ENCODE measurements around the gene SNHG17.

SNHG17 gene

GRCh38 chr20:38424401-38424800, 10.7 kb downstream of the SNHG17 start:
- no peak overlapping the region for H3K4me3 ChIP-seq (ENCODE audit: control insufficient read depth in 1 of 7, extremely low read depth in 1 of 7, insufficient read depth in 4 of 7, low read depth in 2 of 7, low read length in 6 of 7)
- DNase-seq: no peak
- ChIA-PET POLR2A (no interaction called here), CTCF (interaction anchor here (1.3 kb wide), 1 partner anchor 10 kb away, joined by 6 read pairs; the partner anchor contains the start of gene SNHG17)
- H3K36me3 ChIP-seq (ENCODE audit: control insufficient read depth in 4 of 4, insufficient read depth in 4 of 4, low read length in 3 of 4): peaks cover 23 to 99% (median 88%) of the 10 kb centered on the region in 4 experiments
- WGBS (ENCODE audit: insufficient coverage): 100% methylated on average over 1 of the region's 1 CpG
- H3K27me3 ChIP-seq (replicated peaks in 2 of 5; ENCODE audit: control insufficient read depth in 4 of 5, insufficient read depth in 5 of 5, low read length in 4 of 5): no peaks in the 10 kb centered on the region
- H3K4me1 ChIP-seq (ENCODE audit: control extremely low read depth in 1 of 4, control insufficient read depth in 4 of 4, insufficient read depth in 4 of 4, low read length in 3 of 4): no peaks in the 10 kb centered on the region
- no peak overlapping the region for H3K27ac ChIP-seq (ENCODE audit: insufficient read depth in 1 of 2, low read depth in 1 of 2, low read length in 2 of 2, poor library complexity in 1 of 2, severe bottlenecking in 2 of 2)
- H3K9me3 ChIP-seq (ENCODE audit: control extremely low read depth in 1 of 5, control insufficient read depth in 4 of 5, insufficient read depth in 2 of 5, low read depth in 1 of 5, low read length in 4 of 5): no peaks in the 10 kb centered on the region

- Histone ChIP-seq H3K4me1 (ENCODE audit: control extremely low read depth in 1 of 4, control insufficient read depth in 4 of 4, insufficient read depth in 4 of 4, low read length in 3 of 4) (no peaks in the 10 kb centered on the region), H3K4me3 (ENCODE audit: control insufficient read depth in 1 of 7, extremely low read depth in 1 of 7, insufficient read depth in 4 of 7, low read depth in 2 of 7, low read length in 6 of 7) (no peak overlapping the region), H3K27me3 (replicated peaks in 2 of 5; ENCODE audit: control insufficient read depth in 4 of 5, insufficient read depth in 5 of 5, low read length in 4 of 5) (no peaks in the 10 kb centered on the region), H3K36me3 (ENCODE audit: control insufficient read depth in 4 of 4, insufficient read depth in 4 of 4, low read length in 3 of 4) (peaks cover 20 to 98% (median 85%) of the 10 kb centered on the region in 4 experiments), H3K9me3 (ENCODE audit: control extremely low read depth in 1 of 5, control insufficient read depth in 4 of 5, insufficient read depth in 2 of 5, low read depth in 1 of 5, low read length in 4 of 5) (no peaks in the 10 kb centered on the region), H3K27ac (ENCODE audit: insufficient read depth in 1 of 2, low read depth in 1 of 2, low read length in 2 of 2, poor library complexity in 1 of 2, severe bottlenecking in 2 of 2) (no peak overlapping the region)
- WGBS (ENCODE audit: insufficient coverage): 100% methylated on average over 1 of the region's 4 CpGs
- POLR2A ChIA-PET: interaction anchor here (0.6 kb wide), 2 partner anchors 15 to 428 kb away, joined by 3 to 6 read pairs; no protein-coding TSS in a partner anchor
- DNase-seq: no peak
- CTCF ChIA-PET: interaction anchor here (0.7 to 1.3 kb wide), 2 partner anchors 11 to 376 kb away, joined by 3 to 6 read pairs; partner anchors contain the start of gene SNHG17
Measured at GRCh38 chr20:38423541-38423940, 11.6 kb downstream of the SNHG17 start.

GRCh38 chr20:38421915-38422314, 13.2 kb downstream of the SNHG17 start:
- Histone ChIP-seq H3K9me3 (ENCODE audit: control extremely low read depth in 1 of 5, control insufficient read depth in 4 of 5, insufficient read depth in 2 of 5, low read depth in 1 of 5, low read length in 4 of 5) (no peaks in the 10 kb centered on the region), H3K4me1 (ENCODE audit: control extremely low read depth in 1 of 4, control insufficient read depth in 4 of 4, insufficient read depth in 4 of 4, low read length in 3 of 4) (no peaks in the 10 kb centered on the region), H3K36me3 (ENCODE audit: control insufficient read depth in 4 of 4, insufficient read depth in 4 of 4, low read length in 3 of 4) (peaks cover 15 to 91% (median 77%) of the 10 kb centered on the region in 4 experiments), H3K27me3 (replicated peaks in 2 of 5; ENCODE audit: control insufficient read depth in 4 of 5, insufficient read depth in 5 of 5, low read length in 4 of 5) (no peaks in the 10 kb centered on the region), H3K4me3 (ENCODE audit: control insufficient read depth in 1 of 7, extremely low read depth in 1 of 7, insufficient read depth in 4 of 7, low read depth in 2 of 7, low read length in 6 of 7) (no peak overlapping the region), H3K27ac (ENCODE audit: insufficient read depth in 1 of 2, low read depth in 1 of 2, low read length in 2 of 2, poor library complexity in 1 of 2, severe bottlenecking in 2 of 2) (no peak overlapping the region)
- ChIA-PET CTCF (no interaction called here), POLR2A (no interaction called here)
- WGBS (ENCODE audit: insufficient coverage): 93% methylated on average over 6 of the region's 10 CpGs
- DNase-seq: no peak

GRCh38 chr20:38420388-38421085, 14.6 kb downstream of the SNHG17 start:
- Histone ChIP-seq H3K27ac (ENCODE audit: insufficient read depth in 1 of 2, low read depth in 1 of 2, low read length in 2 of 2, poor library complexity in 1 of 2, severe bottlenecking in 2 of 2) (no peak overlapping the region), H3K4me3 (ENCODE audit: control insufficient read depth in 1 of 7, extremely low read depth in 1 of 7, insufficient read depth in 4 of 7, low read depth in 2 of 7, low read length in 6 of 7) (no peak overlapping the region), H3K9me3 (ENCODE audit: control extremely low read depth in 1 of 5, control insufficient read depth in 4 of 5, insufficient read depth in 2 of 5, low read depth in 1 of 5, low read length in 4 of 5) (no peaks in the 10 kb centered on the region), H3K36me3 (ENCODE audit: control insufficient read depth in 4 of 4, insufficient read depth in 4 of 4, low read length in 3 of 4) (peaks cover 14 to 86% (median 72%) of the 10 kb centered on the region in 4 experiments), H3K27me3 (replicated peaks in 2 of 5; ENCODE audit: control insufficient read depth in 4 of 5, insufficient read depth in 5 of 5, low read length in 4 of 5) (no peaks in the 10 kb centered on the region), H3K4me1 (ENCODE audit: control extremely low read depth in 1 of 4, control insufficient read depth in 4 of 4, insufficient read depth in 4 of 4, low read length in 3 of 4) (no peaks in the 10 kb centered on the region)
- POLR2A ChIA-PET: no interaction called here
- CTCF ChIA-PET: no interaction called here
- 100% methylated on average over 7 of the region's 9 CpGs for WGBS (ENCODE audit: insufficient coverage)
- no peak for DNase-seq

GRCh38 chr20:38418509-38419204, 16.5 kb downstream of the SNHG17 start:
- Histone ChIP-seq H3K9me3 (ENCODE audit: control extremely low read depth in 1 of 5, control insufficient read depth in 4 of 5, insufficient read depth in 2 of 5, low read depth in 1 of 5, low read length in 4 of 5) (no peaks in the 10 kb centered on the region), H3K36me3 (ENCODE audit: control insufficient read depth in 4 of 4, insufficient read depth in 4 of 4, low read length in 3 of 4) (peaks cover 6 to 74% (median 62%) of the 10 kb centered on the region in 4 experiments), H3K4me1 (ENCODE audit: control extremely low read depth in 1 of 4, control insufficient read depth in 4 of 4, insufficient read depth in 4 of 4, low read length in 3 of 4) (no peaks in the 10 kb centered on the region), H3K27me3 (replicated peaks in 2 of 5; ENCODE audit: control insufficient read depth in 4 of 5, insufficient read depth in 5 of 5, low read length in 4 of 5) (no peaks in the 10 kb centered on the region), H3K27ac (ENCODE audit: insufficient read depth in 1 of 2, low read depth in 1 of 2, low read length in 2 of 2, poor library complexity in 1 of 2, severe bottlenecking in 2 of 2) (no peak overlapping the region), H3K4me3 (ENCODE audit: control insufficient read depth in 1 of 7, extremely low read depth in 1 of 7, insufficient read depth in 4 of 7, low read depth in 2 of 7, low read length in 6 of 7) (no peak overlapping the region)
- 91% methylated on average over 4 of the region's 4 CpGs for WGBS (ENCODE audit: insufficient coverage)
- CTCF ChIA-PET: interaction anchor here (0.9 to 1.5 kb wide), 3 partner anchors 11 to 357 kb away, joined by 3 to 9 read pairs (median 3); partner anchors contain the start of gene SNHG17
- POLR2A ChIA-PET: no interaction called here
- no peak for DNase-seq

- Histone ChIP-seq H3K36me3 (ENCODE audit: control insufficient read depth in 4 of 4, insufficient read depth in 4 of 4, low read length in 3 of 4) (peaks cover 2 to 52% (median 42%) of the 10 kb centered on the region in 4 experiments), H3K27ac (ENCODE audit: insufficient read depth in 1 of 2, low read depth in 1 of 2, low read length in 2 of 2, poor library complexity in 1 of 2, severe bottlenecking in 2 of 2) (no peak overlapping the region), H3K27me3 (replicated peaks in 2 of 5; ENCODE audit: control insufficient read depth in 4 of 5, insufficient read depth in 5 of 5, low read length in 4 of 5) (no peaks in the 10 kb centered on the region), H3K4me1 (ENCODE audit: control extremely low read depth in 1 of 4, control insufficient read depth in 4 of 4, insufficient read depth in 4 of 4, low read length in 3 of 4) (no peaks in the 10 kb centered on the region), H3K4me3 (ENCODE audit: control insufficient read depth in 1 of 7, extremely low read depth in 1 of 7, insufficient read depth in 4 of 7, low read depth in 2 of 7, low read length in 6 of 7) (no peak overlapping the region), H3K9me3 (ENCODE audit: control extremely low read depth in 1 of 5, control insufficient read depth in 4 of 5, insufficient read depth in 2 of 5, low read depth in 1 of 5, low read length in 4 of 5) (no peaks in the 10 kb centered on the region)
- DNase-seq: no peak
- WGBS (ENCODE audit: insufficient coverage): 100% methylated on average over 14 of the region's 14 CpGs
- ChIA-PET CTCF (no interaction called here), POLR2A (no interaction called here)
Measured at GRCh38 chr20:38414769-38415450, 20.2 kb downstream of the SNHG17 start.
